ENCODE data around the gene TCP11L2. TPM values are rescaled to one million over a fixed set of nuclear protein-coding genes. Genes with fewer than 3 reads are reported as not detected.

The TCP11L2 gene
- total and polyA plus RNA-seq, 2 of the 13 experiments (the other 11 are each of a cell fraction or from before 2014, with no cell fraction given) = 4.6 to 24.1 TPM

DNA sequence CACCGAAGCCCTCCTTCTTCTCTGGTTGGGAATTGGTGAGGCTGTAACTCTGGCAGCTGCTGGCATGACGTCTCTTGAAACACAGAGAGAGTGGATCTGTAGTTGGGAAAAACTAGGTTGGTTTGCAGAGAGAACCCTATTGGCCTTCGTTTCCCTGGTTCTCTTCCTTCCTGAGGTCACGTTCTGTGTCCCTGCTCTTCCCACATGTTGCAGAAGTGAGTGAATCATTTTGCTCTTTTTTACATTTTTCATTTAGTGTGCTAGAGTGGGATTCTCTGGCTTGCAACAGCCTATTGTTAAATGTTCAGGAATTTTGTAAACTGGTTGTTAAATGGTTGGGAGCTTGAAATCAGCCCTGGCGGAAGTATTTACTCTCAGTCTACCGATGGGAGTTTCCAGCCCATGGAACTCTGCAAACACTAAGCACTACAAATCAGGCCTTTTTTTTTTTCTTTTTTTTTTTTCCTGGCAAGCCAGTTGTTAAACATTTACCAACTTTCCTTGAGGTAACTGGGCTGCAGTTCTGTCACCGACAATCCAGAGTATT, 27.9 kb upstream of the TCP11L2 start (continued):
- TF ChIP-seq, protein P1, sequence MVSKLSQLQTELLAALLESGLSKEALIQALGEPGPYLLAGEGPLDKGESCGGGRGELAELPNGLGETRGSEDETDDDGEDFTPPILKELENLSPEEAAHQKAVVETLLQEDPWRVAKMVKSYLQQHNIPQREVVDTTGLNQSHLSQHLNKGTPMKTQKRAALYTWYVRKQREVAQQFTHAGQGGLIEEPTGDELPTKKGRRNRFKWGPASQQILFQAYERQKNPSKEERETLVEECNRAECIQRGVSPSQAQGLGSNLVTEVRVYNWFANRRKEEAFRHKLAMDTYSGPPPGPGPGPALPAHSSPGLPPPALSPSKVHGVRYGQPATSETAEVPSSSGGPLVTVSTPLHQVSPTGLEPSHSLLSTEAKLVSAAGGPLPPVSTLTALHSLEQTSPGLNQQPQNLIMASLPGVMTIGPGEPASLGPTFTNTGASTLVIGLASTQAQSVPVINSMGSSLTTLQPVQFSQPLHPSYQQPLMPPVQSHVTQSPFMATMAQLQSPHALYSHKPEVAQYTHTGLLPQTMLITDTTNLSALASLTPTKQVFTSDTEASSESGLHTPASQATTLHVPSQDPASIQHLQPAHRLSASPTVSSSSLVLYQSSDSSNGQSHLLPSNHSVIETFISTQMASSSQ (IDR thresholded peaks at IDR 0.05; ENCODE audit: low read depth) = peak; percentile 93
- TF ChIP-seq, protein P1 (CRISPR knock-in tag; IDR thresholded peaks at IDR 0.05; ENCODE audit: borderline replicate concordance) = peak; percentile 86; the same call in 1 of the 2 replicates
- TF ChIP-seq U2AF1 (optimal IDR thresholded peaks at IDR 0.05; ENCODE audit: low read depth, low read length) = no peak
- TF ChIP-seq RARA (CRISPR knock-in tag; IDR thresholded peaks at IDR 0.05) = peak; percentile 44
- TF ChIP-seq, protein P2, sequence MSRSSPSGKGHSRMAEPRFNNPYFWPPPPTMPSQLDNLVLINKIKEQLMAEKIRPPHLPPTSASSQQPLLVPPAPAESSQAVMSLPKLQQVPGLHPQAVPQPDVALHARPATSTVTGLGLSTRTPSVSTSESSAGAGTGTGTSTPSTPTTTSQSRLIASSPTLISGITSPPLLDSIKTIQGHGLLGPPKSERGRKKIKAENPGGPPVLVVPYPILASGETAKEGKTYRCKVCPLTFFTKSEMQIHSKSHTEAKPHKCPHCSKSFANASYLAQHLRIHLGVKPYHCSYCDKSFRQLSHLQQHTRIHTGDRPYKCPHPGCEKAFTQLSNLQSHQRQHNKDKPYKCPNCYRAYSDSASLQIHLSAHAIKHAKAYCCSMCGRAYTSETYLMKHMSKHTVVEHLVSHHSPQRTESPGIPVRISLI (CRISPR knock-in tag; IDR thresholded peaks at IDR 0.05; ENCODE audit: borderline replicate concordance) = peak; percentile 99
- TF ChIP-seq ZNF317 (CRISPR knock-in tag; IDR thresholded peaks at IDR 0.05) = peak; percentile 76
- TF ChIP-seq, protein P3, sequence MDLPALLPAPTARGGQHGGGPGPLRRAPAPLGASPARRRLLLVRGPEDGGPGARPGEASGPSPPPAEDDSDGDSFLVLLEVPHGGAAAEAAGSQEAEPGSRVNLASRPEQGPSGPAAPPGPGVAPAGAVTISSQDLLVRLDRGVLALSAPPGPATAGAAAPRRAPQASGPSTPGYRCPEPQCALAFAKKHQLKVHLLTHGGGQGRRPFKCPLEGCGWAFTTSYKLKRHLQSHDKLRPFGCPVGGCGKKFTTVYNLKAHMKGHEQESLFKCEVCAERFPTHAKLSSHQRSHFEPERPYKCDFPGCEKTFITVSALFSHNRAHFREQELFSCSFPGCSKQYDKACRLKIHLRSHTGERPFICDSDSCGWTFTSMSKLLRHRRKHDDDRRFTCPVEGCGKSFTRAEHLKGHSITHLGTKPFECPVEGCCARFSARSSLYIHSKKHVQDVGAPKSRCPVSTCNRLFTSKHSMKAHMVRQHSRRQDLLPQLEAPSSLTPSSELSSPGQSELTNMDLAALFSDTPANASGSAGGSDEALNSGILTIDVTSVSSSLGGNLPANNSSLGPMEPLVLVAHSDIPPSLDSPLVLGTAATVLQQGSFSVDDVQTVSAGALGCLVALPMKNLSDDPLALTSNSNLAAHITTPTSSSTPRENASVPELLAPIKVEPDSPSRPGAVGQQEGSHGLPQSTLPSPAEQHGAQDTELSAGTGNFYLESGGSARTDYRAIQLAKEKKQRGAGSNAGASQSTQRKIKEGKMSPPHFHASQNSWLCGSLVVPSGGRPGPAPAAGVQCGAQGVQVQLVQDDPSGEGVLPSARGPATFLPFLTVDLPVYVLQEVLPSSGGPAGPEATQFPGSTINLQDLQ (CRISPR knock-in tag; IDR thresholded peaks at IDR 0.05) = no peak
- TF ChIP-seq, protein P4, sequence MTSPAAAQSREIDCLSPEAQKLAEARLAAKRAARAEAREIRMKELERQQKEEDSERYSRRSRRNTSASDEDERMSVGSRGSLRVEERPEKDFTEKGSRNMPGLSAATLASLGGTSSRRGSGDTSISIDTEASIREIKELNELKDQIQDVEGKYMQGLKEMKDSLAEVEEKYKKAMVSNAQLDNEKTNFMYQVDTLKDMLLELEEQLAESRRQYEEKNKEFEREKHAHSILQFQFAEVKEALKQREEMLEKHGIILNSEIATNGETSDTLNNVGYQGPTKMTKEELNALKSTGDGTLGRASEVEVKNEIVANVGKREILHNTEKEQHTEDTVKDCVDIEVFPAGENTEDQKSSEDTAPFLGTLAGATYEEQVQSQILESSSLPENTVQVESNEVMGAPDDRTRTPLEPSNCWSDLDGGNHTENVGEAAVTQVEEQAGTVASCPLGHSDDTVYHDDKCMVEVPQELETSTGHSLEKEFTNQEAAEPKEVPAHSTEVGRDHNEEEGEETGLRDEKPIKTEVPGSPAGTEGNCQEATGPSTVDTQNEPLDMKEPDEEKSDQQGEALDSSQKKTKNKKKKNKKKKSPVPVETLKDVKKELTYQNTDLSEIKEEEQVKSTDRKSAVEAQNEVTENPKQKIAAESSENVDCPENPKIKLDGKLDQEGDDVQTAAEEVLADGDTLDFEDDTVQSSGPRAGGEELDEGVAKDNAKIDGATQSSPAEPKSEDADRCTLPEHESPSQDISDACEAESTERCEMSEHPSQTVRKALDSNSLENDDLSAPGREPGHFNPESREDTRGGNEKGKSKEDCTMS (CRISPR knock-in tag; conservative IDR thresholded peaks at IDR 0.05) = no peak
- TF ChIP-seq JUN (CRISPR knock-in tag; IDR thresholded peaks at IDR 0.05) = no peak
- TF ChIP-seq SKI (IDR thresholded peaks at IDR 0.05; ENCODE audit: partially characterized antibody) = no peak
- TF ChIP-seq, protein P5, sequence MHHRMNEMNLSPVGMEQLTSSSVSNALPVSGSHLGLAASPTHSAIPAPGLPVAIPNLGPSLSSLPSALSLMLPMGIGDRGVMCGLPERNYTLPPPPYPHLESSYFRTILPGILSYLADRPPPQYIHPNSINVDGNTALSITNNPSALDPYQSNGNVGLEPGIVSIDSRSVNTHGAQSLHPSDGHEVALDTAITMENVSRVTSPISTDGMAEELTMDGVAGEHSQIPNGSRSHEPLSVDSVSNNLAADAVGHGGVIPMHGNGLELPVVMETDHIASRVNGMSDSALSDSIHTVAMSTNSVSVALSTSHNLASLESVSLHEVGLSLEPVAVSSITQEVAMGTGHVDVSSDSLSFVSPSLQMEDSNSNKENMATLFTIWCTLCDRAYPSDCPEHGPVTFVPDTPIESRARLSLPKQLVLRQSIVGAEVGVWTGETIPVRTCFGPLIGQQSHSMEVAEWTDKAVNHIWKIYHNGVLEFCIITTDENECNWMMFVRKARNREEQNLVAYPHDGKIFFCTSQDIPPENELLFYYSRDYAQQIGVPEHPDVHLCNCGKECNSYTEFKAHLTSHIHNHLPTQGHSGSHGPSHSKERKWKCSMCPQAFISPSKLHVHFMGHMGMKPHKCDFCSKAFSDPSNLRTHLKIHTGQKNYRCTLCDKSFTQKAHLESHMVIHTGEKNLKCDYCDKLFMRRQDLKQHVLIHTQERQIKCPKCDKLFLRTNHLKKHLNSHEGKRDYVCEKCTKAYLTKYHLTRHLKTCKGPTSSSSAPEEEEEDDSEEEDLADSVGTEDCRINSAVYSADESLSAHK (CRISPR knock-in tag; IDR thresholded peaks at IDR 0.05; ENCODE audit: borderline replicate concordance) = no peak
- TF ChIP-seq KAT7 (CRISPR knock-in tag; IDR thresholded peaks at IDR 0.05; ENCODE audit: borderline replicate concordance) = 0 out of 2 replicates have a peak, but pooled peaks have one; percentile 29
- no peak; the same call in none of the 2 replicates for TF ChIP-seq NR2C2 (CRISPR knock-in tag; IDR thresholded peaks at IDR 0.05; ENCODE audit: borderline replicate concordance)
- peak; percentile 62 for TF ChIP-seq SAP130 (CRISPR knock-in tag; IDR thresholded peaks at IDR 0.05; ENCODE audit: low read depth)
- no peak for TF ChIP-seq KDM4B (CRISPR knock-in tag; IDR thresholded peaks at IDR 0.05)
